ENCODE data around the gene ZFAND6. TPM values are rescaled to one million over a fixed set of nuclear protein-coding genes. Genes with fewer than 3 reads are reported as not detected.

The ZFAND6 gene
- total RNA-seq, 1 experiment from 2014 or later: 89.7 TPM

GRCh38 chr15:80121546-80121945, 62.1 kb downstream of the ZFAND6 start:
- Histone ChIP-seq H3K56ac (ENCODE audit: insufficient read length, low read depth, low read length) (no peak overlapping the region), H3K9ac (ENCODE audit: extremely low read depth, insufficient read length, low read length) (no peak overlapping the region), H3K4me2 (ENCODE audit: insufficient read depth, insufficient read length, low read length) (no peak overlapping the region), H3K27ac (ENCODE audit: insufficient read length, low read depth, low read length) (no peak overlapping the region), H2BK120ac (ENCODE audit: low read depth, low read length, poor library complexity, severe bottlenecking) (no peak overlapping the region), H4K8ac (replicated peaks; ENCODE audit: insufficient read length, low read depth, low read length) (no peak overlapping the region), H2BK20ac (ENCODE audit: low read depth, low read length, poor library complexity, severe bottlenecking) (no peak overlapping the region), H3K9me3 (ENCODE audit: control insufficient read depth, low read depth, low read length) (no peaks in the 10 kb centered on the region), H3K23me2 (ENCODE audit: insufficient read length, low read depth, low read length, poor library complexity, severe bottlenecking) (no peaks in the 10 kb centered on the region), H3K4me1 (ENCODE audit: insufficient read depth, low read length) (no peaks in the 10 kb centered on the region), H2AFZ (ENCODE audit: low read length) (no peak overlapping the region), H2BK15ac (ENCODE audit: low read depth, low read length) (no peak overlapping the region), H3K23ac (ENCODE audit: insufficient read length, low read depth, low read length) (no peak overlapping the region), H2BK12ac (ENCODE audit: insufficient read length, low read depth, low read length) (no peak overlapping the region), H4K5ac (ENCODE audit: insufficient read length, low read depth, low read length) (no peak overlapping the region), H3T11ph (ENCODE audit: low read length) (no peak overlapping the region), H3K14ac (ENCODE audit: insufficient read depth, low read length) (no peak overlapping the region), H3K79me2 (ENCODE audit: insufficient read depth, low read length) (no peaks in the 10 kb centered on the region), H3K27me3 (ENCODE audit: insufficient read depth, low read length) (no peaks in the 10 kb centered on the region), H4K20me1 (ENCODE audit: control insufficient read depth, insufficient read depth, insufficient read length) (no peaks in the 10 kb centered on the region), H2BK5ac (ENCODE audit: insufficient read length, low read length) (no peak overlapping the region), H3K79me1 (ENCODE audit: insufficient read depth, low read depth, low read length, poor library complexity, severe bottlenecking) (no peaks in the 10 kb centered on the region), H2AK5ac (ENCODE audit: insufficient read length, low read length) (no peak overlapping the region), H3K4ac (ENCODE audit: low read depth, low read length) (no peak overlapping the region), H3K18ac (ENCODE audit: insufficient read length, low read depth, low read length) (no peak overlapping the region), H4K91ac (ENCODE audit: insufficient read length, low read depth, low read length) (no peak overlapping the region)
- no peak overlapping the region for H3K4me3 Mint-ChIP-seq
- peaks cover 0 to 6% of the 10 kb centered on the region in 2 experiments; a peak in 1 of 4 replicates for H3K4me1 Mint-ChIP-seq
- no peaks in the 10 kb centered on the region for H3K9me3 Mint-ChIP-seq
- no peaks in the 10 kb centered on the region for H3K27me3 Mint-ChIP-seq (ENCODE audit: low read depth)
- no peak for TF ChIP-seq CTCF (conservative IDR thresholded peaks at IDR 0.05)
- peaks cover 7 to 30% (median 29%) of the 10 kb centered on the region in 3 experiments; a peak in 6 of 7 replicates for H3K36me3 Mint-ChIP-seq (ENCODE audit: insufficient read depth in 1 of 3, low read depth in 3 of 3)
- H3K27ac Mint-ChIP-seq: no peak overlapping the region
- WGBS (ENCODE audit: extremely low coverage, insufficient read length, low lambda C conversion rate): no CpG with 5 or more reads among the region's 4 CpGs
- DNase-seq: no peak

All from H9 (cell line).